Astrocyte (in vitro differentiated cells and primary cell): ENCODE measurements around the gene MRPS6.

Source experiments
- EZH2 ChIP-seq: IDR thresholded peaks from 2 replicates; pipeline ENCODE4 v1.6.1; 2012; ENCODE audit warnings: mild to moderate bottlenecking, low read length, inconsistent platforms; ENCODE audit not compliant: insufficient read depth
- TF ChIP-seq, protein P1 (sequence below): IDR thresholded peaks from 2 replicates; pipeline ENCODE4 v1.5.1; 2011; ENCODE audit warnings: low read depth, mild to moderate bottlenecking, inconsistent platforms, low read length, moderate library complexity; ENCODE audit not compliant: insufficient read depth

- TF ChIP-seq, protein P1, sequence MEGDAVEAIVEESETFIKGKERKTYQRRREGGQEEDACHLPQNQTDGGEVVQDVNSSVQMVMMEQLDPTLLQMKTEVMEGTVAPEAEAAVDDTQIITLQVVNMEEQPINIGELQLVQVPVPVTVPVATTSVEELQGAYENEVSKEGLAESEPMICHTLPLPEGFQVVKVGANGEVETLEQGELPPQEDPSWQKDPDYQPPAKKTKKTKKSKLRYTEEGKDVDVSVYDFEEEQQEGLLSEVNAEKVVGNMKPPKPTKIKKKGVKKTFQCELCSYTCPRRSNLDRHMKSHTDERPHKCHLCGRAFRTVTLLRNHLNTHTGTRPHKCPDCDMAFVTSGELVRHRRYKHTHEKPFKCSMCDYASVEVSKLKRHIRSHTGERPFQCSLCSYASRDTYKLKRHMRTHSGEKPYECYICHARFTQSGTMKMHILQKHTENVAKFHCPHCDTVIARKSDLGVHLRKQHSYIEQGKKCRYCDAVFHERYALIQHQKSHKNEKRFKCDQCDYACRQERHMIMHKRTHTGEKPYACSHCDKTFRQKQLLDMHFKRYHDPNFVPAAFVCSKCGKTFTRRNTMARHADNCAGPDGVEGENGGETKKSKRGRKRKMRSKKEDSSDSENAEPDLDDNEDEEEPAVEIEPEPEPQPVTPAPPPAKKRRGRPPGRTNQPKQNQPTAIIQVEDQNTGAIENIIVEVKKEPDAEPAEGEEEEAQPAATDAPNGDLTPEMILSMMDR = no peak
- no peak for TF ChIP-seq EZH2
These were observed 52.9 kb downstream of the MRPS6 start for GRCh38 chr21:34126269-34126668.
